CD4-positive, alpha-beta T cell treated with Interferon gamma for 1 hour (primary cell): ENCODE measurements around the gene GNPDA1.
A peak's percentile ranks its signal among the peaks of the same experiment; 100 is the strongest.
"Not testable (repeated sequence)": the region's sequence is repeated elsewhere in the genome, so short reads cannot be mapped to it uniquely, and the experiment has no call there.

Experiments used
- DNase-seq: peaks from one replicate; pipeline ENCODE4 v3.0.0-alpha.2; 2020

GNPDA1 gene

GRCh38 chr5:142012792-142013388, at the start of gene GNPDA1:
GNPDA1 (minus strand) TSS chr5:142013027; CDS start chr5:142012035, 992 bp downstream.
- peak; percentile 67 for DNase-seq

DNA sequence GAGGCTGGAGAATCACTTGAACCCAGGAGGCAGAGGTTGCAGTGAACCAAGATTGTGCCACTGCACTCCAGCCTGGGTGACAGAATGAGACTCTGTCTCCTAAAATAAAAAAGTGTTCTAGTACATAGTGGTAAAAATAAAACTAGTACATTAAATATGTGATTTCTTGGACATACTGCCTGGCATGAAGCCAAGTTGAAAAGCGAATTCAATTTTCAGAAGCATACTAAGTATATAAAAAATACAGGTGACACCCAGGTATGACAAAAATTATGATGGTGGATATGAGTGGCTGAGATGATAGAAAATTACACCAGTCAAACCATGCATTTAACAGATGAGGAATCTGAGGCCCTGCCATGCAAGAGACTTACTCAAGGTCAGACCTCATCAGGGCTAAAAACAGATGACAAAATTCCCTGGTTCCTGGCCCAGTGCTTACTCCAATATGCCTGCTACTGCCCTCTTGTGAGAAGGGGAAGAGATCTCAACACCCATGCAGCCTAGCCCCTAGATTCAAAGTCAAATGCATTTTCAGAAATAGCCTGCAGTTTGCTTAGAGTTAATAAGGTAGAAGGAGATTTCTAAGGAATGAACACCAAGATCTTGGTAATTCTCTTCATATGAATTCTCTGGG, 46.6 kb upstream of the GNPDA1 start:
- no peak for DNase-seq

- DNase-seq = no peak
Observed at GRCh38 chr5:142057697-142058056, 44.9 kb upstream of the GNPDA1 start.

DNA sequence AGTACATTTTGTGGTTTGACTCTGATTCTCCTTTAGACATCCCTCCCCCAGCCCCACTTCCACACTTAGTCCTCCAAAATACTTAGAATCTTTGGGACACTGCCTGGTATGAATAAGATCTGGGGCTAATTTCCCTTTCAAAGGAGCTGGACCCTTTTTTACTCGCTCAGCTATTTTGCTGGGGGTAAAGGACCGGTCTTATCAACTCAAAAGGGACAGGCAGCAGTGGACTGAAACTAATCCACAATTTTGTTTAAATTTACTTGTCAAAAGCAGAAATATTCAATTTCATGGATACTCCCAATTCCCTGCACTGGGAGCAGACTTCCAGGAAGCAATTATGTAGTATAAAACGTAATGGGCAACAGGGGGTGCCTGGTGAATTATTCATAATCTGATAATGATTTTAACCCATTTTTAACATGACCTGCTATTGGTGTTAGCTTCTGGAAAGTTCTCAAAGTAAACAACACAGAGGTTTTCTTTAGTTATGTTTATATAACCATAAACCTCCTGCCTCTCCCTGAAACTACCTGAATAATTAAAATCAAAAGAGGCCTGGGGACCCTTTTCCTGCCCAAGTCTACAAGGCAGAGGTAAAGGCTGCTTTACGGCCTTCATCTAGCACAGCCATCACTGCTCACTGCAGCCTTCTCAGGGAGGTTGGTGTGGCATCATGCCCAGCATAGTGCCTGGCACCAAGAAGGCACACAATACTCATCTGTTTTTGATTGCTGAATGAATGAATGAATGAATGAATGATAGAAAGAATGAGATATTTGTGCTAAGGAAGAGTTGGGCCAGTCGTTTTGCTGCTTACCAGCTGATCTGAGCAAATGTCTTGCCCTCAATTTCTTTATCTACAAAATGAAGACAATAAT, 44.2 kb upstream of the GNPDA1 start:
- DNase-seq = no peak

- DNase-seq = no peak
Observed at GRCh38 chr5:142055301-142055700, 42.5 kb upstream of the GNPDA1 start.

DNA sequence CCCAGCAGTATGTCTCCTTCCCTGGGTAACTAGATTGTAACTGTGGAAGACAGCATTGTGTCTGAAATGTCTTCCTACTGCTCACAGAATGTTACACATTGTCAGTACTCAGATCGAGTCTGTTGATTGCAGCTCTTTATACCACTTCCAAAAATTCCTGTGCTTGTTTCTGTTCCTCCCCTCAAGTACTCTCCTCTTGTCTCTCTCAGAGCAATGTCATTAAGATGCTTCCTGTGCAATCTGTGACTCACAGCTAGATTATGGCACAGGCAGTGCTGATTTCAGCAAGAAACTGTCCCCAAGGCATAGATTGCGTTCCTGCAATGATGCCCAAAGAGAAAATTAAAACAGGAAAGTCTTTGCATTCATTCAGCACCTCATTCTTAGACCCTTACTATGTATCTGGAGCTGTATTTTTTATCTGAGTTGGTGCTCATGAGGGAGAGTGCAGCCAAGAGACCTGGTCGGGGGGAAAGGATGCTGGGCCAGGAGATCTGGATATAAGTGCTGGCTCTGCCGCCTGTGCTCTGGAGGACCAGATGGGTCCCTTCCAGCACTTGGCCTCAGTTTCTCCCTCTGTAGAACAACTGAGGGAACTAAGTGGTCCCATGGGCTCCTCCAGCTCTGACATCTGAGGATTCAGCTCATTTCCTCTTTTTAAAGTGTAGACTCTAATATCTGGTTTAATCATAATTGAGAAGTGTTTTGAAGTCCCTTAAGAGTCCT, 40.8 kb upstream of the GNPDA1 start:
- no peak for DNase-seq

- DNase-seq = not testable (repeated sequence)
Observed at GRCh38 chr5:142052026-142052425, 39.2 kb upstream of the GNPDA1 start.

- no peak for DNase-seq
Observed at GRCh38 chr5:142048272-142048671, 35.4 kb upstream of the GNPDA1 start.

- DNase-seq = no peak
Observed at GRCh38 chr5:142046191-142046590, 33.4 kb upstream of the GNPDA1 start.

GRCh38 chr5:142040881-142041280, 28.1 kb upstream of the GNPDA1 start:
- not testable (repeated sequence) for DNase-seq

DNA sequence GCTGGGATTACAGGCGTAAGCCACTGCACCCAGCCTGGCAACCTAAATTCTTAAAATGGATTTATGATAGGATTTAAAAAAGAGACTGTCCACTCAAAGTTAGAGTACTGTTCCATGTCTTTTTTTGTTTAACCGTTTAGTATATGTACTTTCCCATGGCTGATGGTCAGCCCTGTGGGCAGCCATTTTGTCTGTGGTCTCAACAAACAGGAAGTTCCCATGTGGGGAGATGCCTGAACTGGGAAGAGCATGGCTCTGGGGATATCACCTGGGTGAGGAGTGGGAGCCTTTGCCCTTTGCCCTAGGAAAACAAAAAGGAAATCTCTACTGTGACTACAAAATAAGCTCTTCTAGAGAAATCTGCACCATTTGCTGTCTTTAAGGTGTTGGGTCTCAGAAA, 27.5 kb upstream of the GNPDA1 start:
- DNase-seq = no peak

- DNase-seq = no peak
Observed at GRCh38 chr5:142038735-142039134, 25.9 kb upstream of the GNPDA1 start.

GRCh38 chr5:142037599-142037998, 24.8 kb upstream of the GNPDA1 start:
- DNase-seq = not testable (repeated sequence)

GRCh38 chr5:142036918-142037317, 24.1 kb upstream of the GNPDA1 start:
- DNase-seq = no peak

DNA sequence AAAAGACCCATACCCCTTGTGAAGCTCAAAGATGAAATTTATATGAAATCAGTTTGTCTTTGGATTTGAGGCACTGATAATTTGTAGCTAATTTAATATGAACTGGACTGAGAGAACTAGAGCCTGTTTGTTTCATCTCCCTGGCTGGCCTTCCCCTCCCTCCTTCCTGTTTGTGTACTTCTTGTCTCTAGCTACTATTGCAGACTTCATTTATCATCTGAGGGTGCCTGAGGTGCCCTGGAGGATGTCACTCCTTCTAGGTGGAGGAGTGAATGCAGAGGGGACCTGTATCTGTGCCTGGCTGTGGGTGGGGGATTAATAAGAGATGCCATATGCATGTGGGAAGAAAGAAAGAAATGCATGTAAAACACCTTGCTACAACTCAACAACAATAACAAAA, 22.2 kb upstream of the GNPDA1 start:
- DNase-seq = no peak

GRCh38 chr5:142033632-142034567, 21.1 kb upstream of the GNPDA1 start:
- not testable (repeated sequence) for DNase-seq

DNA sequence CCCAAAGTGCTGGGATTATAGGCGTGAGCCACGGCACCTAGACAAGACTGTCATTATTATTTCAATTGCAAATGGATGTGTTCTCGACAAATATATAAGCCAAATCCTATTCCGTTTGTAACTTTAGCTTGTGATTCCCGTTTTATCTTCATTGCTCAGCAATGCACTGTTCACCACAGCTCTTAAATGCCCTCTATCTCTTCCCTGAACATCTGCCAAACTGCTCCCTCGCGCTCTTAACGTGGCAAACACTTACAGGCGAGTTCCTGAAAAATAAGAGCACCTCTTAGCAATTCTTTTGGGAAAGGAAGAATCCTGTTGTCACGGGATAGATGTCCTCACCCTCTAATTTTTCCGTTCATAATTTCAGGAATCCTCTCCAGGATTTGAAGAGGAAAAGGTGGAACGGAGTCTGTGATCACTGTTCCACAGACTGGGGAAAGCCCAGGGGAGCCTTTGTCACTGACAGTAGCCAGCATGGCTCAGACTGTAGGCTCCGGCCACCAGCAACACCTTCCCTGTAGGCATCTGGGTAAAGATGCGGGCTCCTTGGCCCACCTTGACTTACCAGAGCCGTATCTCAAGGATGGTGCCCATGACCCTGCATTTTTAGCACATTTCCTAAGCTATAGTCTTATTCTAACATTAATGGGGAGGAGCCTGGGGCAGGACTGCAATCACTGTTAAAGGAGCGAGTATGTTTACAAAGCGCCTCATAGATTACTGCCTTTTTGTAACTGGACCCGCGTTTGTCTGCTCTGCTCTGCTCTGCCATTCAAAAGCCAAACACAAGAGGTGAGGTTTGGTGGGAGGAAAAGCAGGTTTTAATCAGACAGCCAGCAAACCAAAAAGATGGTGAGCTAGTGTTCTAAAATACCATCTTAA, 20.2 kb upstream of the GNPDA1 start:
- DNase-seq = no peak

DNA sequence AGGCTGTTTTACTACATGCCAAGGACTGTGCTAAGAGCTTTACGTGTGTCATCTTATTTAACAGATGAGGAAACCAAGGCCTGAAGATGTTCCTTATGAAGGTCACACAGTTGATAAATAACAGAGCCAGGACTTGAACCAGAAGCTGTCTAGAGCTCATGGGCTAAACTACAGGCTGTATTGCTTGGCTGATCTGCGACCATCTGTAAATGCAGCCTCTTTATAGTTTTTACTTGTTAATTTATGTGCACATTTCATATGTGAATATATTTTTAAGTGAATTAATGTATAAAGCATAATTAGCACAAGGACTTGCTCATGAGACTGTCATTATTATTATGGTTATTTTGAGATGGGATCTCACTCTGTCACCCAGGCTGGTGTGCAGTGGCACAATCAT, 19.3 kb upstream of the GNPDA1 start:
- DNase-seq = no peak

DNA sequence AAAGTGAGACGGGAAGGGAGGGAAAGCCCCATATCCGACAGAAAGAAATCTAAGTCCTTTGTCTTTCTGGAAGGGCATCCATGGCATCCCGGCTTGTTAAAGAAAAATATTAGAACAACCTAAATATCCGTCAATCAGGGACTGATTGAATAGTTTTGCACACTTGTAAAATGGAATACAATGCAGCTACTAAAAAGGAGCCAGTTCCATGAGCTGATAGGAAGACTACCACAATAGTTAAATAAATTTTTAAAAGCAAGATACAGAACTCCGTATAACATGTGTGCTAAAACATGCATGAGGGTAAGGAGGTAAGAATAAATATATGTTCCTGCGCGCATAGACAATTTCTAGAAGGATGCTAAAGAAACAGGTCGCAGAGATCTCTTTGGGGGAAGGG, 12.8 kb upstream of the GNPDA1 start:
- DNase-seq = no peak

GRCh38 chr5:142024771-142025304, 12.0 kb upstream of the GNPDA1 start:
- DNase-seq = peak; percentile 81

DNA sequence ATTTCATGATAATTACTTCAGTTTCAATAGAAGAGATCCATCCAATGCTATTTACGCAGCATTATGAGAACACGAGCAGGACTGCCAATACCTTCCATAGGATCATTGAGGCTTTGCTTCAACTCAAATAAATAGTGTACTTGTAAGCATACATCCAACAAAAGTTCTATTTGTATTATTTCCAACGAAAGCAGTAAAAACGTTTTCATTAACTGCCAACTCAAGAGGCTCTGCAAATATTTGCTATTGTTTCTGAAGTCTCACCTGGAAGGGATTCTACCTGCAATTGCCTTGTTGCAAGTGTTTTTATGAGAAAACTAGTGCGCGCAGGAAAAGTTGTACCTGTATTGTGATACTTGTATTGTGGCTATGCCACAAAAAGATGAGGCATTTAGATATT, 11.0 kb upstream of the GNPDA1 start:
- no peak for DNase-seq
